HEK293 (cell line): ENCODE data around the gene CFAP410.

Experiments used
- CTCF ChIP-seq: fragments of 450-650 bp; formaldehyde crosslinking; IDR thresholded peaks from 2 replicates; pipeline ENCODE4 v1.5.1; 2016; ENCODE audit warnings: missing biosample characterization, missing genetic modification characterization
- ZBTB49 ChIP-seq: fragments of 450-650 bp; formaldehyde crosslinking; IDR thresholded peaks from 2 replicates; pipeline ENCODE4 v1.5.1; 2016; ENCODE audit warnings: missing biosample characterization, missing genetic modification characterization, low read depth
- ZNF23 ChIP-seq: fragments of 450-650 bp; formaldehyde crosslinking; IDR thresholded peaks from 2 replicates; pipeline ENCODE4 v1.5.1; 2016; ENCODE audit warnings: missing biosample characterization, missing genetic modification characterization, borderline replicate concordance
- ZNF629 ChIP-seq: fragments of 450-650 bp; formaldehyde crosslinking; IDR thresholded peaks from 2 replicates; pipeline ENCODE4 v1.5.1; 2017; ENCODE audit warnings: missing biosample characterization, missing genetic modification characterization
- ZNF768 ChIP-seq: fragments of 450-650 bp; formaldehyde crosslinking; IDR thresholded peaks from 2 replicates; pipeline ENCODE4 v1.5.1; 2018; ENCODE audit warnings: missing biosample characterization, mild to moderate bottlenecking, missing genetic modification characterization

- TF ChIP-seq CTCF (tag by site-specific recombination) (no peak), ZNF768 (tag by site-specific recombination) (no peak), ZNF23 (no peak), ZNF629 (tag by site-specific recombination) (no peak), ZBTB49 (no peak)
Observed at GRCh38 chr21:44328242-44328895, 10.8 kb downstream of the CFAP410 start.
